Astrocyte of the spinal cord (primary cell): ENCODE measurements around the gene ABHD11.

ENCODE experiments used
- DNase-seq: peaks from one replicate; pipeline ENCODE4 v3.0.0; 2011; ENCODE audit warnings: low read depth, low spot score
- H3K4me3 ChIP-seq: 2 replicates; pipeline ENCODE4 v1.5.1; 2011; ENCODE audit warnings: low read depth, mild to moderate bottlenecking, low read length, moderate library complexity
- in situ Hi-C: cut with HindIII; loops from 2 replicates; pipeline ENCODE4 v1.10.0; 2017; ENCODE audit warnings: low sequenced_read_pairs
- TF ChIP-seq, protein P1 (sequence below): IDR thresholded peaks from 2 replicates; pipeline ENCODE4 v1.5.1; 2012; ENCODE audit warnings: low read depth, mild to moderate bottlenecking, low read length, inconsistent platforms

The ABHD11 gene

DNA sequence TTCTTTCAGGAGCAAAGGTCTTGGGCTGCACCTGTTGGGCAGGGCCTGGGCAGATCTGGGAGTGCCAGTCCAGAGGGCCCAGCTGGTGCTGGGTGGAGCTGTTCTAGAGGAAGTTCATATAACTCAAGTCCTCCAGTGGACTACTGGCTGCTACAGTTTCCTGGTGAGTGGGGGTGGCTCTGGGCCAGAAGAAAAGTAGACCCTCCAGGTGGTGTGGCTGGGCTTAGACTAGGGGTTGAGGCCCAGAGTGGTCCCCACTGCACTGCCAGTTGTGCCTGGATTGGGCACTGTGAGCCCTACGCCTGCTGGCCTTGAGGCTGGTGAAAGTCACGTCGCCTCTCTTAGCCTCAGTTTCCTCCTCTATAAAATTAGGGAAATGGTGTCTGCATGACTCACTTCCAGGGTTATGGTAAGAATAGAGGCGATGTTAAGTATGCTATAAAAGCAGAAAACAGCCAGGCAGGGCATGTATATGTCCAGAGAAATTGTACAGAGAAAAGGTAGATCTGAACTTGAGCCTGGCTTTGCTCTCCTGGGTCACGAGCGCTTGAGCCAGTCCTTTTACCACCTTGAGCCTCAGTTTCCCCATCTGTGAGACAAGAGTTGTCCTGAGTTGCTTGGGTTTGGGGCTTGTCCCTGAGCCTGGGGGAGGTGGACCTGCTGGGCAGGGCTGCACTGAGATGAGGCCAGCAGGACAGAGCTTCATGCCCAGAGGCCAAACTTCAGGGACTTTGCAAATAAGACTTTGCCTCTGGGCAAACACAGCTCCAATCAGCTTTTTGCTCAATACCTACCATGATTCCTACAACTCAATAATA, 35.3 kb upstream of the ABHD11 start:
- TF ChIP-seq, protein P1, sequence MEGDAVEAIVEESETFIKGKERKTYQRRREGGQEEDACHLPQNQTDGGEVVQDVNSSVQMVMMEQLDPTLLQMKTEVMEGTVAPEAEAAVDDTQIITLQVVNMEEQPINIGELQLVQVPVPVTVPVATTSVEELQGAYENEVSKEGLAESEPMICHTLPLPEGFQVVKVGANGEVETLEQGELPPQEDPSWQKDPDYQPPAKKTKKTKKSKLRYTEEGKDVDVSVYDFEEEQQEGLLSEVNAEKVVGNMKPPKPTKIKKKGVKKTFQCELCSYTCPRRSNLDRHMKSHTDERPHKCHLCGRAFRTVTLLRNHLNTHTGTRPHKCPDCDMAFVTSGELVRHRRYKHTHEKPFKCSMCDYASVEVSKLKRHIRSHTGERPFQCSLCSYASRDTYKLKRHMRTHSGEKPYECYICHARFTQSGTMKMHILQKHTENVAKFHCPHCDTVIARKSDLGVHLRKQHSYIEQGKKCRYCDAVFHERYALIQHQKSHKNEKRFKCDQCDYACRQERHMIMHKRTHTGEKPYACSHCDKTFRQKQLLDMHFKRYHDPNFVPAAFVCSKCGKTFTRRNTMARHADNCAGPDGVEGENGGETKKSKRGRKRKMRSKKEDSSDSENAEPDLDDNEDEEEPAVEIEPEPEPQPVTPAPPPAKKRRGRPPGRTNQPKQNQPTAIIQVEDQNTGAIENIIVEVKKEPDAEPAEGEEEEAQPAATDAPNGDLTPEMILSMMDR = no peak
- no peak overlapping the region for H3K4me3 ChIP-seq
- in situ Hi-C loops = no loop called here
- no peak for DNase-seq

DNA sequence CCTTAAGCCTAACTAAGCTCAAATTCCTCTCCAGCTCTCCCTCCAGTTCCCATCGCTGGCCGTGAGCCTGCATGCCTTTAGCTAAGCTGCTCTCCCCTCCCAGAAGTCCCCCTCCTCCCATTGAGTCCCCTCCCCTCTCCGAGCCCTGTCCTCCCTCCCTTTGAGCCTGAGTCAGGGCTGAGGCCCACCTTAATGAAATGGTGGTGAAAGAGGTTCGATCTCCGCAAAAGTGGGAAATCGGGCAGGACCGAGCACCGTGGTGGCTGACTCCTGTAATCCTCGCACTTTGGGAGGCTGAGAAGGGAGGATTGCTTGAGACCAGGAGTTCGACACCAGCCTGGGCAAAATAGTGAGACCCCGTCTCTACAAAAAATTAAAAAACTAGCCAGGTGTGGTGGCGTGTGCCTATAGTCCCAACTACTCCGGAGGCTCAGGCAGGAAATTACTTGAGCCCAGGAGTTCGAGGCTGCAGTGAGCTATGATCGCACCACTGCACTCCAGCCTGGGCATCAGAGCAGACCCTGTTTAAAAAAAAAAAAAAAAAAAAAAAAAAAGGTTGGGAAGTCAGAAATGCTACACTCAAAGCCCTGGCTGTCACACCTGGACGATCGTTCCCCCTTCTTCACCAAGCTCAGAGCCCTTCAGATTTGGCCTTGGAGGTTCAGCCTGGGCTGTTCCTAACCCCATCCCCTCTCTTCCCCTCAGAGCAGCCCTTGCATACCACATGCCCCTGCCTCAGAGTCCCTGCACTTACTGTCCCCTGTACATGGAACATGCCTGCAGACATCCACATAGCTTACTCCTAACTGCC, 32.5 kb upstream of the ABHD11 start:
- in situ Hi-C loops = no loop called here
- TF ChIP-seq, protein P1 = no peak
- DNase-seq = no peak
- H3K4me3 ChIP-seq = no peak overlapping the region

DNA sequence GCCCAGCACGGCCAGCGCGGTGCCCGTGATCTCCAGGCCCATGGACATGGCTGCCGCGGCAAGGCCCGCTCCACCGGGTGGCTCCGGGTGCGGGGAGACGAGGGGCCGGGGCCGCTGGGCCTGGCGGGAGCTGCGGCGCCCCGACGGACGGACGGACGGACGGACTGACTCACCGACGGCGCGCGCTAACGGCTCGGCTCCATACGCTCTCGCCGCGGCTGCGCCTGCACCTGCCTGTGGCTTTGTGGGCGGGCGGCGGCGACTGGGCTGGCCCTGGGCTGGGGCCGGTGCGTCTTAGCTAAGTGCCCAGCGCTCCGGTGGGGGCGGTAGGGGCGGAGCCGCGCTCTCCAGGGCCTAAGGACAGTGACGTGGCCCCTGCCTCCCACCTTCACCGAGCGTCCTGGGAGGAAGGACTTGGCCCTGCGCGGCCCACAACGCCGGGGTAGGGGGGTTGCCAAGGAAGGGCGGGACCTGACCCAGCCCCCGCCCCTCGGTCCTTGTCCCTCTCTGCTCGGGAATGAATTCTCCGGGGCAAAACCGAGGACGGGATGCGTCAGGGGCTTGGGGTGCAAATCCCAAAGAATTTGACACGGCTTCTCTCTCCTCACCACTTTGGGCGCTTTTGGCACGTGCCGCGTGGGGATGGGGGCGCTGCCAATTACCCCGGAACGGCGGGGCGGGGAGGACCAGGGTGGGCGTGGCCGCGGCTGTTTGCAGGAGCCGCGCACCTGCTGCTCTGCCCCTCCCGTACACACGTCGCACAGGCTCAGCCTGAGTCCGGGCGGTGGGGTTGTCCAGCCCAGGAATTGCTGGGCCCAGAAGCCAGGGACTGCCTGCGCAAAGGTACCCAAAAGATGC, 31.6 kb upstream of the ABHD11 start, which contains the start of gene CLDN3:
Gene CLDN3 (minus strand): TSS at position 269 of the 858 bp plus-strand sequence. CDS start 221 bp downstream, at position 48.
- no peak for DNase-seq
- in situ Hi-C loops = no loop called here
- TF ChIP-seq, protein P1 = no peak
- no peak within 1 kb of the TSS for H3K4me3 ChIP-seq

DNA sequence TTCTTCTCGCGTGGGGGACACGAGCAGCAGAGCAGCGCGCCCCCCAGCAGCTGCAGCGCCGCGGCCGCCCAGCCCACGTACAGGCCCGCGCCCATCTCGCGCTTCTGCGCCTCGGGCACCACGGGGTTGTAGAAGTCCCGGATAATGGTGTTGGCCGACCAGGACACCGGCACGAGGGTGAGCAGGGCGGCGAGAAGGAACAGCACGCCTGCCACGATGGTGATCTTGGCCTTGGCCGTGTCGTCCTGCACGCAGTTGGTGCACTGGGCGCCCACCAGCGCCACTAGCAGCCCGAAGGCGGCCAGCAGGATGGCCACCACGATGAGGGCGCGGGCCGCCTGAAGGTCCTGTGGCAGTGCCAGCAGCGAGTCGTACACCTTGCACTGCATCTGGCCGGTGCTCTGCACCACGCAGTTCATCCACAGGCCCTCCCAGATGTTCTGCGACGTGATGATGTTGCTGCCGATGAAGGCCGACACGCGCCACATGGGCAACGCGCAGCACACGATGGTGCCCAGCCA, 30.9 kb upstream of the ABHD11 start:
- in situ Hi-C loops = no loop called here
- no peak overlapping the region for H3K4me3 ChIP-seq
- TF ChIP-seq, protein P1 = no peak
- DNase-seq = no peak

DNA sequence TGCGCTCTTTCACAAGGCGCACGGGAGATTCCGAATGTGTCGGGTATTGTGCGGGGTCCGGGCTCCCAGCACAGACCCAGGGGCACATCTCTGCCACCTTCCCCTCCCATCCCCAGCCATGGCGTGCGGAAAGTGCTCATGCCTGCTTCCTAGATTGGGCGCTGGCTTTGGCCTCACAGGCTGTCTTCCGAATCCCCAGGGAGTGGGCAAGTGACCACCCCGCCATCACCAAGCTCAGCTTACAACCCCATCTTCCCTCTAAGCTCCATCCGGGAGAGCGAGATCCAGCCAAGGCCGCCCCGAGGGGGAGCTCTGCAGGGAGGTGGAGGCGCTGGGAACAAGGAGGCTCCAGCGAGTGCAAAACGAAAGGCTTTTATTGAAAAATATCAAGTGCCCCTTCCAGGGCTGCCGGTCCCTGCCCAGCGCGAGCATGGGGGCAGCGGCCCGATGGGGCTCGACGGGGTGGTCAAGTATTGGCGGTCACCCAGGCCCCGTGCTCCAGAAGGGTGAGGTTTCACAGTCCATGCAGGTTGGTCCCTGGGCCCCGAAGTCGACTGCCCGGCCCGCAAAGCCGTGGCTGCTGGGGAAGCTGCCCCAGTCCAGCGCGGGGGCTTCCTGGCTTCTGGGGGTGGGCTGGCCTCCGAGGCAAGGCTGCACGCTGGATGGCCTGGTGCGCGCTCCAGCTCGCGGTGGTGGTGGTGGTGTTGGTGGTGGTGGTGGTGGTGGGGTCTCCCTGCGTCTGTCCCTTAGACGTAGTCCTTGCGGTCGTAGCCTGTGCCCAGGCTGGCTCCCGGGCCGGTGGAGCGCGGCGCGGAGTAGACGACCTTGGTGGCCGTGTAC, 30.3 kb upstream of the ABHD11 start:
- H3K4me3 ChIP-seq = no peak overlapping the region
- TF ChIP-seq, protein P1 = no peak
- in situ Hi-C loops = no loop called here
- DNase-seq = no peak
